ENCODE results near the gene GNAL.
"Not testable (repeated sequence)": the region's sequence is repeated elsewhere in the genome, so short reads cannot be mapped to it uniquely, and the experiment has no call there.

GNAL gene

DNA sequence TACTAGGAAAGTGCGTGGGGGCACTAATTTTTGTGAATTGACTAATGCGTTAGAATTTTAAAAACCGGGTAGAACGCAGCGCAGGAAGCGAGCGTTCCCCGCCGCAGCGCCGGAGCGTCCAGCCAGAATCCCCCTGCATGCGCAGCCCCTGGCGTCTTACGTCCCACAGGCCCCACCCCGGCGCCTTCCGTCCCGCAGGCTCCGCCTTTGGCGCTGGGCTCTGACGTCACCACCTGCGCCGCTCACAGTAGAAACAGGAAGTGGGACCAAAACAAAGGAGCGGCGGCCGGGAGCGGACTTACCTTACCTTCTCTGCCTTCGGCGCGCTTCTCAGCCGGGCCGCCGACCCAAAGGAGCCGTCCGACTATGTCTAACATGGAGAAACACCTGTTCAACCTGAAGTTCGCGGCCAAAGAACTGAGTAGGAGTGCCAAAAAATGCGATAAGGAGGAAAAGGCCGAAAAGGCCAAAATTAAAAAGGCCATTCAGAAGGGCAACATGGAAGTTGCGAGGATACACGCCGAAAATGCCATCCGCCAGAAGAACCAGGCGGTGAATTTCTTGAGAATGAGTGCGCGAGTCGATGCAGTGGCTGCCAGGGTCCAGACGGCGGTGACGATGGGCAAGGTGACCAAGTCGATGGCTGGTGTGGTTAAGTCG, 162.2 kb downstream of the GNAL start, which contains the start of gene CHMP1B:
Gene CHMP1B (plus strand): TSS at position 268 of the 660 bp plus-strand sequence. CDS start 99 bp downstream, at position 367.
- DNase-seq (ENCODE audit: low read depth): peak; percentile 91

DNA sequence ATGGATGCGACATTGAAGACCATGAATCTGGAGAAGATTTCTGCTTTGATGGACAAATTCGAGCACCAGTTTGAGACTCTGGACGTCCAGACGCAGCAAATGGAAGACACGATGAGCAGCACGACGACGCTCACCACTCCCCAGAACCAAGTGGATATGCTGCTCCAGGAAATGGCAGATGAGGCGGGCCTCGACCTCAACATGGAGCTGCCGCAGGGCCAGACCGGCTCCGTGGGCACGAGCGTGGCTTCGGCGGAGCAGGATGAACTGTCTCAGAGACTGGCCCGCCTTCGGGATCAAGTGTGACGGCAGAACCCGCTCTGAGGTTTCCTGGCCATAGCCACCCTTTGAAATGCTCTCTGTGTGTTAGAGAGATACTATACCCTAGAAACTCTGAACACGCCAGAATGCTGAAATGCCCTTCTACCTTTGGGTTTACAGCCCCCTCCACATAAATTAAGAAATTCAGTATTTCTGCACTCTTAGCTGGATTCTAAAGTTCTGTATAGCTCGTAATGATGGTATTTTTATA, 162.8 kb downstream of the GNAL start:
- no peak for DNase-seq (ENCODE audit: low read depth)

DNA sequence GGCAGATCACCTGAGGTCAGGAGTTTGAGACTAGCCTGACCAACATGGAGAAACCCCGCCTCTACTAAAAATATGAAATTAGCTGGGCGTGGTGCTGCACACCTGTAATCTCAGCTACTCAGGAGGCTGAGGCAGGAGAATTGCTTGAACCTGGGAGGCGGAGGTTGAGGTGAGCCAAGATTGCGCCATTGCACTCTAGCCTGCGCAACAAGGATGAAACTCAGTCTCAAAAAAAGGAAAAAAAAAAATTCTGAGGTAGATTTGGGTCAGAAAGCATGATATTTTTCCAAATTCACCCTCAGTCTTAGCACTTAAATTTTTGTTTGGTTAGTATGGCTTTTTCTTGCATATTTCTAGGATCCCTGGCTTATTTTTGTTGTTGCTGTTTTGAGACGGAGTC, 165.5 kb downstream of the GNAL start:
- DNase-seq (ENCODE audit: low read depth): not testable (repeated sequence)

DNA sequence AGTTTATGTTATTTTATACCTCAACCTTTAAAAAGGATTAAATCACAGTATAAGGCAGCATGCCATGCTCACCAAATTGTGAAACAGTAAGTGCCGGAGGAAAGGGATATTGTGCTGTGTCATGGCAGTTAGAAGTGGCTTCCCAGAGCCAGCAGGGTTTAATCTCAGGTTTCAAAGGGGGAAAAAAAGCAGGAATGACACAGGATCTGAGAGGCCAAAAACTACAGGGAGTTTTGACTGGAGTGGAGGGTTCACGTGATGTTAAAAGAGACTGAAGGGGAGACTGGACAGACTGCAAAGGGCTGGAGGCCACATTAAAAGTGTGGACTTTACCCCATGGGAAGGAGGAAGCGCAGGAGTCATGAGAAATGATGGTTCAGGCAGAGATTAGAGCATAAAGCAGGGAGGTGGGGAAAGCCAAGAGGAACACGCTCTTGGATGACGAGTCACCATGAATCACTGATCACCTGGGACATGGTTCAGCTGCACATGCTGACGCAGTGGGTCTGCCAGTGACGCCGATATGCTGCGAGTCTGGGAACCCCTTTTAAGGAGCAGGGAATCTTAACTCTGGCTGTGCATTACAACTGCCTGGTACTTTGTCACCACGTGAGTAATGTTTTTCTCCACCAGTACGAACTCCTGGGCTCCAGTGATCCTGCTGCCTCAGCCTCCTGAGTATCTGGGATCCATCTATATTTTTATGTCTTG, 168.3 kb downstream of the GNAL start:
- peak; percentile 88 for DNase-seq (ENCODE audit: low read depth)

DNA sequence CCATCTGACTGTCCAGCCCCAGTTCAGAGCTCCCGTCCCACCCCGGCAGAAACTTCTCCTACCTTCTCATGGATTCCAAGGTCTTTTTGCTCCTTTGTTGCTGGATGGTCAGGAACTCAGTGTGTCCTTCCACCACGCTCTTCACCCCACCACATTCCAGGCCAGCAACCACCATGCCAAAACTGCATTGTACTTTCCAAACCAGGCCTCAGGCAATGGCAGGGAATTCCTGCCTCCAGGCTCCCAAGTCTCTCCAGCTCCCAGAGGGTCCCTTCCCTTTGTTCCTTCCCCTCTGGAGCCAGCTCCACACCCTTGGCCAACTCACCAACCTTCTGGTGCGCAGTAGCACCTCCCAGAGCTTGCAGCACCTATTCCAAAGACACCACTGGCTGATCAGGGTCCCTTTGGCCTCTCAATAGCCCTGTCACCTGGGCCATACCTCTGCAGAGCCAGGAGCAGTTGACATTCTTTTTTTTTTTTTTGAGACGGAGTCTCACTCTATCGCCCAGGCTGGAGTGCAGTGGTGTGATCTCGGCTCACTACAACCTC, 170.3 kb downstream of the GNAL start:
- DNase-seq (ENCODE audit: low read depth): no peak

DNA sequence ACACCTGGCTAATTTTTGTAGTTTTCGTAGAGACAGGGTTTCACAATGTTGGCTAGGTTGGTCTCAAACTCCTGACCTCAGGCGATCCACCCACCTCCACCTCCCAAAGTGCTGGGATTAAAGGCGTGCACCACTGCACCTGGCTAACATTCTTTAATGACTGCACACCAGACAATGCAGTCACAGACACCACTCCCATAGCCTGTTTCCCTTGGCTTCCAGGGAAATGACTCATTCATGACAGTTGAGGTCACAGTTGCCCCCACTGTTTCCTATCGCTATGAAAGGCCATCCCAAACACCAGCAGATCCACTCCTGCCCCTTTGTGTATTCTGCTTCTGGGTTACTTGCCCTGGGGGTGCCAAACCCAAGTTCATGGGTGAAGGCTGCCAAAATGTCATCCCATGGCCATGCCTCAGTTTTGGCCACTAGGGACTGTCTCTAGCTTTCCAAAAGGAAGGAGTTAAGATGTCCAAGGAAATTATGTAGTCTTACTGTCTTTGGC, 170.9 kb downstream of the GNAL start:
- DNase-seq (ENCODE audit: low read depth): no peak

DNA sequence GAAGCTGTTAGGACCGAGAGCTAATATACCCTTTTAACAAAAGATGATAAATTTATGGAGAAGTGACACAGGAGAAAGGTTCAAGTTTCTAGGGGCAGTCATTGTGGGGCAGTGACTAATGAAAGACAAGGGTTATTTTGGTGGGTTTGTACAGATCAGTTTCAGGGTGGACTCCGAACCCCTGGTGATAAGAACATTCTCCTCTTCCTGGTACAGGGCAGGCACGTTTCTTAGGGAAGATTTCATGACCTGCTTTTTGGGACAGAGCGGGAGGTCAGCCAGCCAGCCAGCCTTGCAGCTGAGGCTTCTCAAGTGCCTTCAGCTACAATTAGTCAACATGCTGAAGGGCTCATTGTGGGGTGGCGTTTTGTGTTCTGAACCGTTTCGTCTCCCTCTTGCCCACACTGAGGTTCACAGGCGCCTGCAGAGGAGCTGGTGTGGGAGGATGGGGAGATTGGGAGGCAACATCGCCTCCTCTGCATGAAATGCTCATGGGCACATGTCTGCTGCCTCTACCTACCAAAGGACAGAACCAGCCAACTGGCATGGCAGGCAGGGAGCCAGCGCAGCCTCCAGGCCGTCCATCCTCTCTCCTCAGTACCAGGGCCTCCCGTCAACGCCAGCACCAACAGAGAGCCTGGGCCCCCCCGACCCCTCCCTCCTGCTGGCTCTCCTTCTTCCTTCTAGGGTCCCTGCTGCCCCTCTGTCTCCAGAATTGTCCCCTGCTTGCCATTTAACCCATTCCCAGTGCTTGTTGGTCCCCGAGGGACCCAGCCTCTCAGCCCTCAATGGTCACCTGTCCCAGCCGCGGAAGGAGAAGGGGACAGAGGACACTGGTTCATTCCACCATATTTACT, 171.8 kb downstream of the GNAL start:
- no peak for DNase-seq (ENCODE audit: low read depth)

DNA sequence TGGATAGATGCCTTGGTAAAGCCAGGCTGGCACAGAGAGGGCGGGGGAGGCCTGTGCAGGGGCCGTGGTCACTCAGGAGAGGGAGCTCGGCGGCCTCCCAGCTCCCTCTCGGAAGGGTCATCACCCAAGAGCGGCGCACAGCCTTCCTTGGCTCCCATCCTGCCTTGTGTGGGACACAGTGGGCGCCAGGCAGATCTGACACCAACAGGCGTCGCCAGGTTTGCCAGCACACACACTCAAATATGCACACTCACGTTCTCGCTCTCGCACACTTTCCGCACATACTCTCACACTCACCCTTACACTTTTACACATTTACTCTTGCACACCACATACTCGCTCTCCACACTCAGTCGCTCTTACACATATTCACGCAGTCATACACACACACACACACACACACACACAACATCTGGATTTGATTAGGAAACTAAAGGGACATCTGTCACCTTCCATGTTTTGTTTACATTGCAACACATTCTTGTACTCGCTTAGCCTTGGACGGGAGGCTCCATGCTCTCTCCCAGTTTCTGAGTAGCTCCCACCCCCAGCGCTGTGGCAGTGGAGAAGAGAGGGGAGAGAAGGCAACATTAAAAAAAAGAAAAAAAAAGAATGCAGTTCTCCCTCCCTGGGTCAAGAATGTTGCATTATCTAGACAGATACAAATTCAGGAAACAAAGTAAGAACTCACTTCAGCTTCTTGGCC, 172.7 kb downstream of the GNAL start:
- no peak for DNase-seq (ENCODE audit: low read depth)

DNA sequence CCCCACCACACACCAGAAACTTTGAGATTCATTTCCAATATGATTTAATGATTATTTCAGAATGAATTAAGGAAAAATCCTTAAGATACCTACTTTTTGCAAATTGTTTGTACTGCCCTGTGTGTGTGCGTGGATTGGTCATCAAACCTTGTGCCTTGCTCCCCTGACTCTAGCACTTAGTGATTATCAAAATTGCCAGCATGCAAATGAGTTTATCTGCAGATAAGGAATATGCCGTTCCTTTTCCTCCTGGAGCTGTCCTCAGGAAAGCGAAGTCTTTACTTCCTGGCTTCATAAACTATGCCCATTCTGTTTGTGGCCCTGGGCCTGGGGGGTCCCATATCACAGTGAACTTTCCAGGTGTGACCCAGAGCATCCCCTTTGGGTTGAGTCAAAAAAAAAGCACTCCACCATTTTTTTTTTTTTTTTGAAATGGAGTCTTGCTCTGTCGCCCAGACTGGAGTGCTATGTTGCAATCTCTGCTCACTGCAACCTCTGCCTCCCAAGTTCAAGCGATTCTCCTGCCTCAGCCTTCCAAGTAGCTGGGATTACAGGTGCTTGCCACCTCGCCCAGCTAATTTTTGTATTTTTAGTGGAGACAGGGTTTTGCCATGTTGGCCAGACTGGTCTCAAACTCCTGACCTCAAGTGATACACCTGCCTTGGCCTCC, 173.5 kb downstream of the GNAL start:
- no peak for DNase-seq (ENCODE audit: low read depth)

DNA sequence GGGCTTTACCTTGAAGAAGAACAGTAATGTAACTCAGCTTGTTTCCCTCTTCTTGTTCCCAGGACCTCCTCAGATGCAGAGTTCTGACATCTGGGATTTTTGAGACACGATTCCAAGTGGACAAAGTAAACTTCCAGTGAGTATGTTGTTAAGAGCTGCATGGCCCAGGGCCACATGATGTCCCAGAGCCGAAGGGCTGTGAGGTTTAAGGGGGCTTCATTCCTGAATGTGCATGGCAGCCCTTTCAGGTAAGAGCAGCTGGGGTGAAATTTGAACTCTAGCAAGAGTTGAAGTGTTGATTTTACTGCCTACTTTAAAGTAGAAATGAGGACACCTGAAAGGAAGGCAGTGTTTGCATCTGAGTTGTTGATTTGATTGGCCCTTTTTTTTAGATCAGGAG, 175.4 kb downstream of the GNAL start:
- DNase-seq (ENCODE audit: low read depth): no peak

DNA sequence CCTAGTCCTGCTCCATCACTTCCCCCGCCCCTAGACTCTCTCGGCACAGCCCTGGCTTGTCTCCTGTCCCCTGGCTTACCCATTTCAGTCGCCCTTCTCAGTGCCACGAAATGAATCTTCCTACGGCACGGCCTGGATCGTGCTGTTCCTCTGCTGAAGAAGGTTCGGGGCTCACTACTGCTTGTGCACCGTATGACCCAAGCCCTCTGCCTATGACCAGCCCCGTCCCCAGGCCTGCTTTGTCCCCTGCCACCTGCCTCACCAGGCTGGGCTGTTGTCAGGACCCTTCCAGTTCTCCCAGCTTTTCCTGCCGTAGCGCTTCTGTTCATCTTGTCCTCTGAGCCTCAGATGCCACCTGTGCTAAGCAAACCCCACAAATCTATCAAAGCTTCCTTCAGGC, 176.0 kb downstream of the GNAL start:
- DNase-seq (ENCODE audit: low read depth): no peak

DNA sequence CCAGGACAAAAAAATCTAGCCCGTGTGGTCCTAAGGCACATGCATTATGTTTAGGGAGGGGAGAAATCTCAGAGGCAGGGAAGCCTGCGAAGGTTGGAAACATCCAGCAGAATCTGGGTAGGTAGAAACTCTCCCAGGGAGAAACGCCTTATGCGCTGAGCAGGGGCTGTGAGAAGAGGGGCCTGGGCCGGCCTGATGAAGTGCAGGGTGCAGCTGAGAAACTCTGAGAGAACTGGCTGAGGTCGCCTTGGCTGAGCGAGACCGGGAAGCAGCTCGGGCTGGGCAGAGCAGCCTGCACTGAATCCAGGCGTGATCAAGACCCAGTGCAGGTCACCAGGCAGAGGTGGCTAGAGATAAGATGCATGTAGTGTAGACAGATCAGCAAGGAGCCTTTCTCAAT, 177.3 kb downstream of the GNAL start:
- DNase-seq (ENCODE audit: low read depth): no peak

DNA sequence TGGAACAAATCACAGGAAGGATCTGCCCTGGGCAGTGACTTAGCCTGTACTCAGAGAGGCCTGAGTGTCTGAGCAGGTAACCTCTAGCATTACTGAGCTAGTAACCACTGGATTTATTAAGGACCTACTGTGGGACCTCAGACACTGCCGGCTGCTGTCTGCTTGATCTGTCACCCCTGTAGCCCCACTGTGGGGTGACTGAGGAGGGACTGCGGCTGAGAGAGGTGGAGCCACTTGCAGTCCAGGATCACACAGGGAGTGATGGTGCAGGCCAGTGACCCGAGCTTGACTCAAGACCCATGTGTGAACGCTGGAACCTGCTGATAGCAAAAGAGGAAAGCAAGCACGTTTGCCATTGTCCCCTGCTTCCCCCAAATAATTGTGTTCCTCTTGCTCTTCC, 177.7 kb downstream of the GNAL start:
- no peak for DNase-seq (ENCODE audit: low read depth)

DNA sequence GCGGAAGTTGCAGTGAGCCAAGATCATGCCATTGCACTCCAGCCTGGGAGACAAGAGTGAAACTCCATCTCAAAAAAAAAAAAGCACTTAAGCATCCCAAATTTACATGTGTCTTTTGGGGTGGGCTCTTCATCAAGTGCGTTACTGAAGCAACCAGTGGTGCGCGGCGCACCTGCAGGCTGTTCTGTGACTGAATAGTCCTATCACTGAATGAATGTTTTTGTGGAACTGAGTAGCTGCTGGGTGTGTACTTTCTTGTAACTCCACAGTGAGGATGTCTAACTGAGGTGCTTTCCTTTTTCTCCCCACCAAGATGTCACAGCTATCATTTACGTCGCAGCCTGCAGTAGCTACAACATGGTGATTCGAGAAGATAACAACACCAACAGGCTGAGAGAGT, 179.2 kb downstream of the GNAL start:
- DNase-seq (ENCODE audit: low read depth): no peak

DNA sequence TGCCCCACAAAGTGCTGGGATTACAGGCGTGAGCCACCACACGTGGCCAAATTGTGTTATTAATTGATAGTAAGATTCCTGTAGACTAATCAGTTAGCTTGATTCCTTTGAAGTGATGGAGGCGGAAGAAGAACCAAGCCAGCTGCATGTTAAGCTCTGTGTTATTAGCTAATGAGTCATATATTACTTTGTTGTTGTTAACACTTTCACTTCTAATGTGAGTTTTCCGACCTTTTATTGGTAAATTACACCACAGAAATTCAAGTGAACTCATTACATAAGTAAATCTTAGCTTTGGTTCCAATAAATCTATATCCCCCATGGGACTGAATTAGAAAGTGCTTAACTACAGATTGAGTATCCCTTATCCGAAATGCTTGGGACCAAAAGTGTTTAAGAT, 182.4 kb downstream of the GNAL start:
- no peak for DNase-seq (ENCODE audit: low read depth)

DNA sequence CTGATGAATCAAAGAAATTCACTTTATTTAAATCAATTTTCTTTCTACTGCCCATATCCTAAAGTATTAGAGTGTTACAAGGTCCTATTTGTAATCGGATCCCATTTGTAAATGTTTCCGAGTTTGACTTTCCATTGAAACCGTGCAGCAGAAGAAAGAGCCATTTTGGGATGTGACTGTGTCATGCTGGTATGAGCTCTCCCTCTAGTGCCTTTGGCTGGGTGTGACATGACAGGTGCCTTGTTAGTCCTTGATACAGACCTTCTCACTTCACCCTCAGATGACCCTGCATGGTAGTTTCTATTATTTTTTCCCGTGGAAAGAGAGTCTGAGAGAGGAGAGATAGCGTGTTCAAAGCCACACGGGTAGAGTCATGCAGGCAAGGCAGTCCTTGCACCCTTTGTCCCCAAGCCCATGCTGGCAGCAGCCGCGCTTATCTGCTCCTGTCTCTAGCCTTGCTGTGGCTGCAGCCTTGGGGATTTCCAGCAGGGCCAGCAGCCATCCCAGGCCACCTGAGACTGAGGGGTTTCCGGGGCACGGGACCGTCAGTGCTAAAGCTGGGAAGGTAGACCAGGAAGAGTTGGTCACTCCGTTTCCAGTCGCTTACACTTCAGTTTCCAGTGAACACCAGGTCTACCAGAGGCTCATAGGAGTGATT, 183.5 kb downstream of the GNAL start:
- no peak for DNase-seq (ENCODE audit: low read depth)

DNA sequence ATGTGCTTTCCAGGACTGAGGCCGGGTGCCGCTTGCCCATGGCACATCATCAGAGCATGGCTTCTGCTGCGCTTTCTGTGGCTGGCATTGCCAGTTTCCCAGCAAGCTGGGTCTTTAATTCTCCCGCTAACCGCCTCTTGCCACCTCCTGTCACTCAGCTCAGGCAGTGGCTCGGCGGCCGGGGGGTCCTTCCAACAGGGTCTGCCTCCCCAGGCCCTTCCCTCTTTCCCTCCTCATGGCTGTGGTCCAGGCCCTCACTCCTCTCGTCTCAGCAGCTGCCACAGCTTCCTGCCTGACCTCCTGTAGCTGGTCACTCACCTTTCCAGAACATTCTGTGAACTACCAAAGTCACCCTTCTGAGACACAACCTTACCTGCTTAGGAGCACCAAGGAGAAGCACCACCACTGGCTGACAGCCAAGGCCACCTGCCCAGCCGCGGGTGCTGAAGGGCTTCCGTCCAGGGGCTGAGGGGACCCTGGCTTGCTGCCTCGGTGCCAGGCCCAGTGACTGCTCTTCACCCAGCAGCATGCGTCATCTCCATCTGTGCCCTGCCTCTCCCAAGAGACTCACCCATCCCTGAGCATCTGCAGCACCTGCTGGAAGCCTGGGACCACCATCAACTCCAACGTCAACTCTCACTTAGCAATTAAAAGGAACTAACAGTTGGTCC, 184.7 kb downstream of the GNAL start:
- DNase-seq (ENCODE audit: low read depth): no peak

DNA sequence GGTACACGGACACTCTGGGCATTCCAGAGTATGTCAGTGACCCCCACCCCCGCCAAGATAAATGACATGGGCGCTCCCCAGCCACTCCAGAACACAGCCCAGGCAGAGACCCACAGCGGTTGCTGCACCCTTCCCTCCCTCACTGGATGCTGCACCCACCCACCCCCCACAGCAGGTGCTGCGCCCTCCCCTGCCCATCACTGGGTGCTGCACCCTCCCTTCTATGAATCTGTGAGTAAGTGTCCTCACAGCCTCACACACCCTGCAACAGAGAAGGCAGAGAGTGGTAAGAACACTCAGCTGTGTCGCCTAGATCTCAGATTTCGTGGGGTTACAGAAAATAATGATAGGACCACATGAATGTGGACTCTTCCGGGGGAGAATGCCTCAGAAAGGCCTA, 185.6 kb downstream of the GNAL start:
- no peak for DNase-seq (ENCODE audit: low read depth)

DNA sequence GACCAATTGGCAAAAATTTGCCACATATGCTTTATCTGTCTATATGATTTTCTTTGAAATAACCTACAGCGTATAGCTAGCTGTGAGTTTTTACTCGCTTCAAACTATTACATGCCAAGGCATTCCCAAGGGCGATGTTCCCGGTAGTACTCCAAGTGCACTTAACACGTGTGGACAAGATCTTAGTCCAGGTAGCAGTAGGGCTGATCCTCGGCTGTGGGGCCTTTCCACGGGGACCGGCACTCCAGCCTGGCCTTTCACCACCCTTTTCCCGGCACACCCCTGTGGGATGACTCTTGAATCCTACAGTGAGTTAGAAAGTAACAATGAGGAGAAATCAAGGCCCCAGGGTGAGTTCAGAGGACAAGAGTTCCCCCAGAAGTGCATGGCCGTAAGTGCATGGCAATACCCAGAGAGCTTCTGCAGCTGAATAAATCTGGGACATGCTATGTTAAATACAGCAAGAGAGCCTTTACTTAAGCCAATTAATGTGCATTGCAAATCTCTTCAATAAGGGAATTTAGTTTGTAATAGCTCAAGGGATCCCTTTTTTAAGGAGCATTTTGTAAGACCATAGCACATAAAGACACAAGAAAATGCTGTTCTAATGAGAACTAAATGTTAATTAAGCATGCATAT, 188.6 kb downstream of the GNAL start:
- no peak for DNase-seq (ENCODE audit: low read depth)

Measured in fibroblast of the conjunctiva (primary cell).